Trophoblast cell (in vitro differentiated cells and primary cell): ENCODE measurements around the gene ATP8A2.
"Not testable (repeated sequence)": the region's sequence is repeated elsewhere in the genome, so short reads cannot be mapped to it uniquely, and the experiment has no call there.

Experiments used
- DNase-seq, 2 donors: peaks; one replicate each; pipeline ENCODE4 v3.0.0-alpha.2; 2016
- H2AFZ ChIP-seq: 2 replicates; pipeline ENCODE4 v1.6.1; 2013; ENCODE audit warnings: low read length, moderate library complexity, mild to moderate bottlenecking; ENCODE audit not compliant: insufficient read depth, poor library complexity
- H2AK5ac ChIP-seq: 2 replicates; pipeline ENCODE4 v1.6.1; 2013; ENCODE audit warnings: mild to moderate bottlenecking, low read length
- H2BK120ac ChIP-seq: 2 replicates; pipeline ENCODE4 v1.6.1; 2013; ENCODE audit warnings: low read length, mild to moderate bottlenecking, moderate library complexity; ENCODE audit not compliant: insufficient read depth, poor library complexity
- H2BK12ac ChIP-seq: 2 replicates; pipeline ENCODE4 v1.6.1; 2013; ENCODE audit warnings: mild to moderate bottlenecking, low read length, moderate library complexity
- H2BK5ac ChIP-seq: 2 replicates; pipeline ENCODE4 v1.6.1; 2013; ENCODE audit warnings: low read length, low read depth, moderate library complexity, mild to moderate bottlenecking; ENCODE audit not compliant: poor library complexity
- H3K14ac ChIP-seq: 2 replicates; pipeline ENCODE4 v1.6.1; 2013; ENCODE audit warnings: mild to moderate bottlenecking, low read length
- H3K18ac ChIP-seq: 2 replicates; pipeline ENCODE4 v1.6.1; 2013; ENCODE audit warnings: mild to moderate bottlenecking, low read length
- H3K23ac ChIP-seq: 2 replicates; pipeline ENCODE4 v1.6.1; 2013; ENCODE audit warnings: low read length
- H3K27ac ChIP-seq: 2 replicates; pipeline ENCODE4 v1.5.1; 2013; ENCODE audit warnings: low read depth, mild to moderate bottlenecking, inconsistent platforms, low read length, moderate library complexity
- H3K27me3 ChIP-seq: 2 replicates; pipeline ENCODE4 v1.6.1; 2013; ENCODE audit warnings: inconsistent platforms, mild to moderate bottlenecking, low read length, moderate library complexity; ENCODE audit not compliant: insufficient read depth
- H3K36me3 ChIP-seq, 2 experiments: 1 replicate in 1 of 2; 2 replicates in 1 of 2; pipeline ENCODE4 v1.6.1; 2013; ENCODE audit warnings: low read length in 2 of 2, mild to moderate bottlenecking in 2 of 2, moderate library complexity in 1 of 2; ENCODE audit not compliant: insufficient read depth in 2 of 2, control insufficient read depth in 1 of 2
- H3K4ac ChIP-seq: 2 replicates; pipeline ENCODE4 v1.6.1; 2013; ENCODE audit warnings: low read depth, mild to moderate bottlenecking, low read length, moderate library complexity
- H3K4me1 ChIP-seq, 2 experiments: 1 replicate in 1 of 2; 2 replicates in 1 of 2; pipeline ENCODE4 v1.6.1; 2013; ENCODE audit warnings: low read length in 2 of 2, mild to moderate bottlenecking in 2 of 2, moderate library complexity in 1 of 2; ENCODE audit not compliant: insufficient read depth in 2 of 2, control insufficient read depth in 1 of 2
- H3K4me2 ChIP-seq: 2 replicates; pipeline ENCODE4 v1.6.1; 2013; ENCODE audit warnings: inconsistent platforms, mild to moderate bottlenecking, low read length, moderate library complexity
- H3K4me3 ChIP-seq: 2 replicates; pipeline ENCODE4 v1.5.1; 2013; ENCODE audit warnings: mild to moderate bottlenecking, low read depth, low read length, inconsistent platforms
- H3K79me1 ChIP-seq: one replicate; pipeline ENCODE4 v1.6.1; 2013; ENCODE audit warnings: low read length
- H3K79me2 ChIP-seq: 2 replicates; pipeline ENCODE4 v1.6.1; 2013; ENCODE audit warnings: low read length, mild to moderate bottlenecking; ENCODE audit not compliant: control insufficient read depth, insufficient read depth, poor library complexity
- H3K9ac ChIP-seq: 2 replicates; pipeline ENCODE4 v1.6.1; 2013; ENCODE audit warnings: mild to moderate bottlenecking, low read length
- H3K9me3 ChIP-seq: 2 replicates; pipeline ENCODE4 v1.6.1; 2013; ENCODE audit warnings: low read depth, mild to moderate bottlenecking, control low read depth, inconsistent platforms, low read length; ENCODE audit not compliant: insufficient read depth
- H4K12ac ChIP-seq: 2 replicates; pipeline ENCODE4 v1.6.1; 2013; ENCODE audit warnings: low read depth, mild to moderate bottlenecking, low read length, moderate library complexity
- H4K8ac ChIP-seq: 2 replicates; pipeline ENCODE4 v1.6.1; 2013; ENCODE audit warnings: low read depth, mild to moderate bottlenecking, low read length, moderate library complexity
- H4K91ac ChIP-seq: one replicate; pipeline ENCODE4 v1.6.1; 2013; ENCODE audit warnings: low read depth, mild to moderate bottlenecking, low read length, moderate library complexity
- WGBS: extraction: QIAGEN DNeasy Blood & Tissue Kit; methylation state at CpG from one replicate; pipeline ENCODE4 v1.1.7; 2013; ENCODE audit warnings: missing lambda C conversion rate; ENCODE audit not compliant: insufficient read length, insufficient coverage; ENCODE audit errors: extremely low coverage; 5-methylcytosine and 5-hydroxymethylcytosine counted together

Gene ATP8A2

GRCh38 chr13:25513060-25513459, 141.3 kb downstream of the ATP8A2 start:
- H2BK5ac ChIP-seq, H3K9ac ChIP-seq, H2AK5ac ChIP-seq, H2BK120ac ChIP-seq, H4K8ac ChIP-seq, H3K79me2 ChIP-seq, H2BK12ac ChIP-seq, H3K18ac ChIP-seq, H2AFZ ChIP-seq, H3K23ac ChIP-seq, H3K4me1 ChIP-seq, H3K4me2 ChIP-seq, H3K79me1 ChIP-seq, H3K27ac ChIP-seq, H3K36me3 ChIP-seq, H4K12ac ChIP-seq, H3K27me3 ChIP-seq, H3K4ac ChIP-seq, H3K9me3 ChIP-seq, DNase-seq, H3K14ac ChIP-seq, H3K4me3 ChIP-seq, H4K91ac ChIP-seq: not testable (repeated sequence)
- no CpG with 5 or more reads among the region's 32 CpGs for WGBS

DNA sequence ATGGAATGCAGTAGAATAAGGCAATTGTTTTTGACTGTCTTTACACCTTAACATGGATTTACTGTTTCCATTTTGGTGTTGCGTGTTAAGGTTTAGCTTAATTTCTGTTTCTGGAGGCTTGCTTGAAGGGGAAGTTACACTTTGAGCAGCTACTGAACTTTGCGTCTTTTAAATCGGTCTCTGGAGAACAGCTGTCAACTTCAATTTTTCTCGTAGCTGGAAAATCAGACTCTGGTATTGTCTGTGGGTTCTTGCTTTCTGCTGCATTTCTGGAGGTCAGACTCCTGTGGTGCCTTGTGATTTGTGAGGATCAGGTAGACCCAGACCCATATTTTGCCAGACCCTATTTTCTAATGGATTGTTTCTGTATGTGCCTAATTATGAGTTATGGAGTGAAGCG, 146.7 kb downstream of the ATP8A2 start:
- Histone ChIP-seq H3K4me1 (no peaks in the 10 kb centered on the region), H2BK12ac (no peak overlapping the region), H3K36me3 (no peaks in the 10 kb centered on the region), H3K4ac (no peak overlapping the region), H2AK5ac (no peak overlapping the region), H3K9ac (no peak overlapping the region), H2BK5ac (no peak overlapping the region), H3K23ac (no peak overlapping the region), H3K18ac (no peak overlapping the region), H3K27ac (no peak overlapping the region), H3K79me1 (no peaks in the 10 kb centered on the region), H3K4me3 (no peak overlapping the region), H4K91ac (no peak overlapping the region), H2AFZ (no peak overlapping the region), H2BK120ac (no peak overlapping the region), H3K14ac (no peak overlapping the region), H4K12ac (no peak overlapping the region), H3K27me3 (no peaks in the 10 kb centered on the region), H3K9me3 (peaks cover 1% of the 10 kb centered on the region), H4K8ac (no peak overlapping the region), H3K4me2 (no peak overlapping the region), H3K79me2 (no peaks in the 10 kb centered on the region)
- WGBS, result no CpG with 5 or more reads among the region's 5 CpGs
- DNase-seq, result no peak

- Histone ChIP-seq H3K36me3 (no peaks in the 10 kb centered on the region), H3K14ac (no peak overlapping the region), H4K8ac (no peak overlapping the region), H3K79me1 (no peaks in the 10 kb centered on the region), H2BK120ac (no peak overlapping the region), H3K4me3 (no peak overlapping the region), H3K4me2 (no peak overlapping the region), H2AK5ac (no peak overlapping the region), H2BK12ac (no peak overlapping the region), H3K23ac (no peak overlapping the region), H3K79me2 (no peaks in the 10 kb centered on the region), H3K27ac (no peak overlapping the region), H3K18ac (no peak overlapping the region), H2BK5ac (no peak overlapping the region), H3K4ac (no peak overlapping the region), H4K91ac (no peak overlapping the region), H3K9me3 (peaks cover 3% of the 10 kb centered on the region), H4K12ac (no peak overlapping the region), H3K27me3 (no peaks in the 10 kb centered on the region), H3K9ac (no peak overlapping the region), H2AFZ (no peak overlapping the region), H3K4me1 (no peaks in the 10 kb centered on the region)
- no peak for DNase-seq
Measured at GRCh38 chr13:25525884-25526283, 154.1 kb downstream of the ATP8A2 start.

- Histone ChIP-seq H3K4me2 (no peak overlapping the region), H3K79me2 (no peaks in the 10 kb centered on the region), H4K8ac (no peak overlapping the region), H2AK5ac (no peak overlapping the region), H3K9ac (no peak overlapping the region), H3K14ac (no peak overlapping the region), H3K9me3 (peaks cover 3% of the 10 kb centered on the region), H3K4ac (no peak overlapping the region), H3K4me3 (no peak overlapping the region), H3K23ac (no peak overlapping the region), H4K12ac (no peak overlapping the region), H2BK120ac (no peak overlapping the region), H3K4me1 (no peaks in the 10 kb centered on the region), H3K27ac (no peak overlapping the region), H3K27me3 (no peaks in the 10 kb centered on the region), H3K36me3 (no peaks in the 10 kb centered on the region), H3K79me1 (no peaks in the 10 kb centered on the region), H2BK5ac (no peak overlapping the region), H4K91ac (no peak overlapping the region), H3K18ac (no peak overlapping the region), H2BK12ac (no peak overlapping the region), H2AFZ (no peak overlapping the region)
- no CpG with 5 or more reads among the region's 2 CpGs for WGBS
- no peak for DNase-seq
Measured at GRCh38 chr13:25528266-25528665, 156.5 kb downstream of the ATP8A2 start.
